Right lobe of liver (tissue), 4 donors: Measurements from ENCODE around the gene ECE1.

Source experiments
- POLR2A ChIP-seq: fragments of 450-650 bp; IDR thresholded peaks from one replicate; pipeline ENCODE4 v1.6.1; 2017; ENCODE audit warnings: antibody characterized with exemption, mild to moderate bottlenecking
- TF ChIP-seq, protein P1 (sequence below), 4 donors: fragments of 200-600 bp in 3 of 4; fragments of 450-650 bp in 1 of 4; IDR thresholded peaks; one replicate each; pipeline versions ENCODE4 v1.5.1 to v1.8.0; 2016 to 2022; ENCODE audit warnings: antibody characterized with exemption in 4 of 4, mild to moderate bottlenecking in 2 of 4
- donor health status: DM: no; HTN: no; CAD: no.
- donor health status: DM: no; HTN: no; CAD: no.
- donor health status: DM: no; HTN: yes; CAD: no.

DNA sequence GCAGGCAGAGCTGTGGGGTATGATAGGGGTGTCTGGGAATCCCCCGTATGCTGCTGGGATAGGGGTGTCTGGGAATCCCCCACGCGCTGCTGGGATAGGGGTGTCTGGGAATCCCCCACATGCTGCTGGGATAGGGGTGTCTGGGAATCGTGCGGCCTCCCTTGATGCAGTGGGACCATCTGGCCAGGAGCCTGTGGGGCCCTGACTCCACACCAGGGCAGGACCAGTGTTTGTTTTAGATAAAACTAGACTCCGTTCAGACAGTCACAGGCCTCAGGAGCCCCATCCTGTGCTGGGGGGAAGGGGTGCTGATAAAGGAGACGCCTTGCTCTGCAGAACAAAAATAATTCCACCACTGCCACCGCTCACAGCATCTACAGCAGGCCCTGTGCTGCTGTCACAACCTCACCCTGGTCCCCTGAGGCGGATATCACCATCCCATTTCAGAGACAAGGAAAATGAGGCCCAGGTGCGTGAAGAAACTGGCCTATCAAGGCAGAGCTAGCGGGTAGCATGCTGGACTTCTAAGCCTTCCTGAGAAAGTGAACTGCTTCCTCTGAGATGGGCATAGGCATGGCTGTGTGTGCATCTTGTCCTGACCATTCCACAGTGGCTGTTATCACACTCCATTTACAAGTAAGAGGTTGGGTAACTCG, 24.0 kb downstream of the ECE1 start:
- TF ChIP-seq, protein P1, sequence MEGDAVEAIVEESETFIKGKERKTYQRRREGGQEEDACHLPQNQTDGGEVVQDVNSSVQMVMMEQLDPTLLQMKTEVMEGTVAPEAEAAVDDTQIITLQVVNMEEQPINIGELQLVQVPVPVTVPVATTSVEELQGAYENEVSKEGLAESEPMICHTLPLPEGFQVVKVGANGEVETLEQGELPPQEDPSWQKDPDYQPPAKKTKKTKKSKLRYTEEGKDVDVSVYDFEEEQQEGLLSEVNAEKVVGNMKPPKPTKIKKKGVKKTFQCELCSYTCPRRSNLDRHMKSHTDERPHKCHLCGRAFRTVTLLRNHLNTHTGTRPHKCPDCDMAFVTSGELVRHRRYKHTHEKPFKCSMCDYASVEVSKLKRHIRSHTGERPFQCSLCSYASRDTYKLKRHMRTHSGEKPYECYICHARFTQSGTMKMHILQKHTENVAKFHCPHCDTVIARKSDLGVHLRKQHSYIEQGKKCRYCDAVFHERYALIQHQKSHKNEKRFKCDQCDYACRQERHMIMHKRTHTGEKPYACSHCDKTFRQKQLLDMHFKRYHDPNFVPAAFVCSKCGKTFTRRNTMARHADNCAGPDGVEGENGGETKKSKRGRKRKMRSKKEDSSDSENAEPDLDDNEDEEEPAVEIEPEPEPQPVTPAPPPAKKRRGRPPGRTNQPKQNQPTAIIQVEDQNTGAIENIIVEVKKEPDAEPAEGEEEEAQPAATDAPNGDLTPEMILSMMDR (IDR thresholded peaks at IDR 0.05), result no peak
- no peak for TF ChIP-seq POLR2A
